ENCODE results near the gene SVOP. TPM values are rescaled to one million over a fixed set of nuclear protein-coding genes. Genes with fewer than 3 reads are reported as not detected.
A peak's percentile ranks its signal among the peaks of the same experiment; 100 is the strongest.

The SVOP gene
- total RNA-seq, 1 donor from 2014 or later, result not detected

DNA sequence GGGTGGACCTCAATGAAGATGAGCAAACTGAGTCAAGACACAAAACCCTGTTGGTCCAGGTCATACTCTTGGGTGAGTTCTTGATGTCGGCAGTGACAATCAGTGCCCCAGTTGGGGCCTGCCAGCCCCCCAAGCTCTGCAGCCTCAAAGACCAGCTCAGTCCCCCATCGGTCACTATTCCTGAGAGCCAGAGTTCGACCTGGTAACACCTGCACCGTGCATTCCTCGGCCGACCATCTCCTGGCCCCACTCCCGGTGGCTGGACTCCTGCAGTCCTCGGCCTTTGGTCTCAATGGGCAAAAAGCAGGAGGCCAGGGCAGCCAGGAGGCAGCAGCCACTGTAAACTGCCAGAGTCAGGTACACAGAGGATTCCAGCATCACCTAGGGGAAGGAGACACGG is 108.5 kb downstream of the SVOP start:
- TF ChIP-seq, protein P1, sequence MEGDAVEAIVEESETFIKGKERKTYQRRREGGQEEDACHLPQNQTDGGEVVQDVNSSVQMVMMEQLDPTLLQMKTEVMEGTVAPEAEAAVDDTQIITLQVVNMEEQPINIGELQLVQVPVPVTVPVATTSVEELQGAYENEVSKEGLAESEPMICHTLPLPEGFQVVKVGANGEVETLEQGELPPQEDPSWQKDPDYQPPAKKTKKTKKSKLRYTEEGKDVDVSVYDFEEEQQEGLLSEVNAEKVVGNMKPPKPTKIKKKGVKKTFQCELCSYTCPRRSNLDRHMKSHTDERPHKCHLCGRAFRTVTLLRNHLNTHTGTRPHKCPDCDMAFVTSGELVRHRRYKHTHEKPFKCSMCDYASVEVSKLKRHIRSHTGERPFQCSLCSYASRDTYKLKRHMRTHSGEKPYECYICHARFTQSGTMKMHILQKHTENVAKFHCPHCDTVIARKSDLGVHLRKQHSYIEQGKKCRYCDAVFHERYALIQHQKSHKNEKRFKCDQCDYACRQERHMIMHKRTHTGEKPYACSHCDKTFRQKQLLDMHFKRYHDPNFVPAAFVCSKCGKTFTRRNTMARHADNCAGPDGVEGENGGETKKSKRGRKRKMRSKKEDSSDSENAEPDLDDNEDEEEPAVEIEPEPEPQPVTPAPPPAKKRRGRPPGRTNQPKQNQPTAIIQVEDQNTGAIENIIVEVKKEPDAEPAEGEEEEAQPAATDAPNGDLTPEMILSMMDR (IDR thresholded peaks at IDR 0.05), result no peak
- no peak for DNase-seq

DNA sequence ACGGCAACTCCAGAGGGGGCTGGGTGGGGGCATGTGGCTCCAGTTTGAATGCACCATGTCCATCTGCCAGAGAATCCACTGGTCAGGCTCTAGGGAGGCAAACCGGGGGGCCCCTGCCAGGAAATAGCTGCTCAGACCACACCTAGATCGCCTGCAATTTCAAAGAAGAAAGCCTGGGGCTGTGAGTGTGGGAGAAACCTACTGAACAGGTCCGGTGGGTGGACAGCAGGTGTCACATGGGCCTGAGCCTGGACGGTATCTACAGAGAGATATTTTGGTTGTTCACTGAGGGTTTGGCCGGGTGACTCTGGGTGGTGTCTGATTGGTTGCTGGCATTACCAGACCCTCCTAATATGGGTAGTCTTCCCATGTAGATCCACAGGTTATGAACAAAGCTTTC is 109.0 kb downstream of the SVOP start:
- DNase-seq, result no peak
- Histone ChIP-seq H3K27me3 (no peaks in the 10 kb centered on the region), H3K27ac (no peak overlapping the region), H3K4me3 (no peak overlapping the region), H3K36me3 (no peaks in the 10 kb centered on the region), H3K4me1 (peaks cover 7% of the 10 kb centered on the region), H3K9me3 (no peaks in the 10 kb centered on the region)
- ATAC-seq, result no peak
- intact Hi-C loops (cut with DNase I), result no loop called here
- TF ChIP-seq, protein P1 (IDR thresholded peaks at IDR 0.05), result no peak

More for the DNA sequence above, 108.5 kb downstream of the SVOP start:
- H3K4me1 ChIP-seq, result peaks cover 7% of the 10 kb centered on the region
- H3K27ac ChIP-seq, result no peak overlapping the region
- H3K27me3 ChIP-seq, result no peaks in the 10 kb centered on the region
- no peaks in the 10 kb centered on the region for H3K36me3 ChIP-seq
- ATAC-seq, result no peak
- no peaks in the 10 kb centered on the region for H3K9me3 ChIP-seq
- intact Hi-C loops (cut with DNase I), result no loop called here
- no peak overlapping the region for H3K4me3 ChIP-seq

DNA sequence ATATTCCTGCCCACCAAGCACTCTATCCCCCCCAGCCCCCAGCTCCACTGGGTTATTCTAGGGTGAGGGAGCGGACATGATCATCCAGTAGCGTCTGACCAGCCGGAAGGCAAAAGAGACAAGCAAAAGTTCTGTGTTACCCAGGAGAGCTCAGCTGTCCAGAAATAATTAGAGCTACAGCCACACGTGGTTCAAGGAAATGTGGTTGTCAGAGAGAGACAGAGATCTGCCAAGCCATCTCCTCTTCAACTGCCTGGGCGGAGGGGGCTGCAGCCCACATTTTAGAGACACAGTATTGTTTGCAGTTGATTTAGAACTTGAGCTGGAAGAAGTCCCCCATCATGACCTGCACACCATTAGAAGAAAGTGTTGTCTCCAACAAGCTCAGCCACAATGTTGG is 110.5 kb downstream of the SVOP start:
- intact Hi-C loops (cut with DNase I), result no loop called here
- TF ChIP-seq, protein P1 (IDR thresholded peaks at IDR 0.05), result no peak
- DNase-seq (no peak), ATAC-seq (no peak)
- Histone ChIP-seq H3K27ac (no peak overlapping the region), H3K4me3 (no peak overlapping the region), H3K36me3 (no peaks in the 10 kb centered on the region), H3K4me1 (peaks cover 7% of the 10 kb centered on the region), H3K9me3 (no peaks in the 10 kb centered on the region), H3K27me3 (no peaks in the 10 kb centered on the region)

DNA sequence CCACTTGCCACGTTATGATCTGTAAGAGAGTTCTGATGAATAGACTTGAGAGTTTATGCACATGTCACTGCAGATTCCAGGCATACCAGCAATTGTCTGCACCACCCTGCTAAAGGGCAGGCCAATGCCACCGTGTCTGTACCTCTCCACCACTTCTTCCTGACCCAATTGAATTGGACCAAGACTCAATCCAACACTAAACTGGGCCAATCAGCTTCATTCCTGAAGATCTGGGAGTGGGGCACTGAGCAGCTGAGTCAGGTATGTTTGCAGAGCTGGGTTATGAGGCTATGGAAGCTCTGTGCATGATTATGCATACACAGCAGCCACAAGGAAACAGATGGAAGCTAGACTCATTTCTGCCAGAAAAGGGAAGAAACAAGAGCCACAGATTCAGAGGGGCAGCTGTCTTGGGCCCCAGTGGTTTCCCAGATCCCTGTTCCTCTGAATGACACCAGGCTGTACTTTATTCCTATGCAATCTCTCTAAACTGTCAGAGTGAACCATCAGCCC is 113.0 kb downstream of the SVOP start:
- TF ChIP-seq, protein P1 (IDR thresholded peaks at IDR 0.05), result no peak
- Histone ChIP-seq H3K9me3 (no peaks in the 10 kb centered on the region), H3K4me1 (no peaks in the 10 kb centered on the region), H3K27me3 (no peaks in the 10 kb centered on the region), H3K4me3 (no peak overlapping the region), H3K36me3 (no peaks in the 10 kb centered on the region), H3K27ac (no peak overlapping the region)
- ATAC-seq (peak; percentile 47), DNase-seq (no peak)
- intact Hi-C loops (cut with DNase I), result no loop called here

DNA sequence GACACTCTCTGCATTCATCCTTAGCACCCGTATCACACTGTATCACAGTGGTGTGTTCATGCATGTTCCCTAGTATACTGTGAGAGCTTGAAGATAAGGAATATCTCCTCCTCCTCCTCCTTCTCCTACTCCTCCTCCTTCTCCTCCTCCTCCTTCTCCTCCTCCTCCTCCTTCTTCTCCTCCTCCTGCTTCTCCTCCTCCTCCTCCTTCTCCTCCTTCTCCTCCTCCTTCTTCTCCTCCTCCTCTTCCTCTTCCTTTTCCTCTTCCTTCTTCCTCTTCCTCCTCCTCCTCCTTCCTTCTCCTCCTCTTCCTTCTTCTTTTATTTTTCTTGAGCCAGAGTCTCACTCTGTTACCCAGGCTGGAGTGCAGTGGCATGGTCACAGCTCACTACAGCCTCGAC is 113.9 kb downstream of the SVOP start:
- Histone ChIP-seq H3K27ac (no peak overlapping the region), H3K36me3 (no peaks in the 10 kb centered on the region), H3K27me3 (no peaks in the 10 kb centered on the region), H3K4me1 (no peaks in the 10 kb centered on the region), H3K4me3 (no peak overlapping the region), H3K9me3 (no peaks in the 10 kb centered on the region)
- DNase-seq, result no peak
- no peak for ATAC-seq
- intact Hi-C loops (cut with DNase I), result no loop called here
- TF ChIP-seq, protein P1 (IDR thresholded peaks at IDR 0.05), result no peak

DNA sequence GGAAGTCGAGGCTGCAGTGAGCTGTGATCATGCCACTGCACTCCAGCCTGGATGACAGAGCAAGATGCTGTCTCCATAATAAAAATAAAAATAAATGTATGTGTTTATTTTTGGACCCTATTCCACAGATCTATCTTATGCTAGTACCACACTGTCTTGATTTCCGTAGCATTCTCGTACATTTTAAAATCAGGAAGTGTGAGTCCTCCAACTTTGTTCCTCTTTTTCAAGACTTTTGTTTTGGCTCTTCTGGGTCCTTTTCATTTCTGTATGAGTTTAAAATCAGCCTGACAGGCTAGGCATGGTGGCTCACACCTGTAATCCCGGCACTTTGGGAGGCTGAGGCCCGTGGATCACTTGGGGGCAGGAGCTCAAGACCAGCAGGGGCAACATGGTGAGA is 115.1 kb downstream of the SVOP start:
- Histone ChIP-seq H3K4me3 (no peak overlapping the region), H3K36me3 (no peaks in the 10 kb centered on the region), H3K4me1 (no peaks in the 10 kb centered on the region), H3K9me3 (no peaks in the 10 kb centered on the region), H3K27me3 (no peaks in the 10 kb centered on the region), H3K27ac (peak overlapping the region; percentile 30)
- no peak for DNase-seq
- peak; percentile 60 for ATAC-seq
- intact Hi-C loops (cut with DNase I), result no loop called here
- TF ChIP-seq, protein P1 (IDR thresholded peaks at IDR 0.05), result no peak

Data from upper lobe of right lung (tissue), 1 donor.